Testis (tissue), 2 donors: ENCODE data around the gene TMEM164.

Source experiments
- CTCF ChIP-seq, 3 experiments: fragments of 450-650 bp in 2 of 3; fragments of 200-600 bp in 1 of 3; sonication (generic) in 1 of 3; IDR thresholded peaks; one replicate each; pipeline ENCODE4 v1.5.1; 2016 to 2019; ENCODE audit warnings: antibody characterized with exemption in 3 of 3, mild to moderate bottlenecking in 2 of 3, moderate library complexity in 1 of 3
- POLR2A ChIP-seq: fragments of 450-650 bp; IDR thresholded peaks from one replicate; pipeline ENCODE4 v1.6.1; 2017; ENCODE audit warnings: antibody characterized with exemption, mild to moderate bottlenecking, moderate library complexity

- TF ChIP-seq CTCF (IDR thresholded peaks at IDR 0.05) (no peak), POLR2A (no peak)
Observed at GRCh38 chrX:110066488-110067225, 63.7 kb downstream of the TMEM164 start.
